Measurements from ENCODE around the gene RAB6B. TPM values are rescaled to one million over a fixed set of nuclear protein-coding genes. Genes with fewer than 3 reads are reported as not detected.

The RAB6B gene
- total RNA-seq, 1 donor from 2014 or later: 11.3 TPM

DNA sequence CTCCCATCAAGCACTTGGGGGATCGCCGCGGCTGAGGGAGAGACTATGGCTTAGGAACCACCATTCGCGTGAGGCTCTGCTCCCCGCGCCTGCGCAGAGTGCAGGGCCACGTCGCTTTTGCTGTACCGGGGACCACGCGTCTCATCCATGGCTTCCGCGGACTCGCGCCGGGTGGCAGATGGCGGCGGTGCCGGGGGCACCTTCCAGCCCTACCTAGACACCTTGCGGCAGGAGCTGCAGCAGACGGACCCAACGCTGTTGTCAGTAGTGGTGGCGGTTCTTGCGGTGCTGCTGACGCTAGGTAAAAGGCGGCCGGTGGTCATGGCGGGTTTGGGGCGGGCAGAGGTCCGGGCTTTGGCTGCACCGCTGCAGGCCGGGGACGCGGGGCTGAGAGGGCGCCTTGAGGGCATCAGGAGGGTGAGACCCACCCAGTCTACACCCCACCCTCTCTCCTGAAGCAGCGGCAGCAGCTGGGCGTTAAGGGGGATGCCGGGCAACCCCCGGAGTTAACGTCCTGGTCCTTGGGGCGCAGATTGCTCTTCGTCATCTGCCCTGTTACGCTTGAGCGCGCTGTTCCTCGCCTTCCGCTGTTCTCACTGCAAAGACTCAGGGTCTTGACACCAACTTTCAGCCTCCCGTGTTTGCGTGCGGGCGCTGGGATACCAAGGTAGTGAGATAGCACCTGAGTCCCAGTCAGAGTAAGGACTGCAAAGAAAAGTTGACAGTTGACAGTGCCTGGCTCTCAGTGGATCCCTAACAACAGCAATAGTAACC, 89.8 kb downstream of the RAB6B start, which contains the start of gene SRPRB:
Gene SRPRB, plus strand, starts transcription at position 114 of the 774 bp plus-strand sequence. Its CDS starts 34 bp downstream, at position 148.
- Mint-ChIP-seq H3K27ac (ENCODE audit: unreplicated experiment) (peak within 1 kb of the TSS; percentile 87), H3K9me3 (ENCODE audit: unreplicated experiment) (no peaks in the 10 kb centered on the region), H3K4me1 (ENCODE audit: unreplicated experiment) (peaks cover 23% of the 10 kb centered on the region), H3K27me3 (ENCODE audit: unreplicated experiment) (peaks cover 20% of the 10 kb centered on the region), H3K36me3 (ENCODE audit: unreplicated experiment) (peaks cover 15% of the 10 kb centered on the region), H3K4me3 (ENCODE audit: unreplicated experiment) (peak within 1 kb of the TSS; percentile 94)
- TF ChIP-seq, protein P1, sequence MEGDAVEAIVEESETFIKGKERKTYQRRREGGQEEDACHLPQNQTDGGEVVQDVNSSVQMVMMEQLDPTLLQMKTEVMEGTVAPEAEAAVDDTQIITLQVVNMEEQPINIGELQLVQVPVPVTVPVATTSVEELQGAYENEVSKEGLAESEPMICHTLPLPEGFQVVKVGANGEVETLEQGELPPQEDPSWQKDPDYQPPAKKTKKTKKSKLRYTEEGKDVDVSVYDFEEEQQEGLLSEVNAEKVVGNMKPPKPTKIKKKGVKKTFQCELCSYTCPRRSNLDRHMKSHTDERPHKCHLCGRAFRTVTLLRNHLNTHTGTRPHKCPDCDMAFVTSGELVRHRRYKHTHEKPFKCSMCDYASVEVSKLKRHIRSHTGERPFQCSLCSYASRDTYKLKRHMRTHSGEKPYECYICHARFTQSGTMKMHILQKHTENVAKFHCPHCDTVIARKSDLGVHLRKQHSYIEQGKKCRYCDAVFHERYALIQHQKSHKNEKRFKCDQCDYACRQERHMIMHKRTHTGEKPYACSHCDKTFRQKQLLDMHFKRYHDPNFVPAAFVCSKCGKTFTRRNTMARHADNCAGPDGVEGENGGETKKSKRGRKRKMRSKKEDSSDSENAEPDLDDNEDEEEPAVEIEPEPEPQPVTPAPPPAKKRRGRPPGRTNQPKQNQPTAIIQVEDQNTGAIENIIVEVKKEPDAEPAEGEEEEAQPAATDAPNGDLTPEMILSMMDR (IDR thresholded peaks at IDR 0.05): no peak
- DNase-seq (ENCODE audit: extremely low spot score, unreplicated experiment): peak; percentile 97

DNA sequence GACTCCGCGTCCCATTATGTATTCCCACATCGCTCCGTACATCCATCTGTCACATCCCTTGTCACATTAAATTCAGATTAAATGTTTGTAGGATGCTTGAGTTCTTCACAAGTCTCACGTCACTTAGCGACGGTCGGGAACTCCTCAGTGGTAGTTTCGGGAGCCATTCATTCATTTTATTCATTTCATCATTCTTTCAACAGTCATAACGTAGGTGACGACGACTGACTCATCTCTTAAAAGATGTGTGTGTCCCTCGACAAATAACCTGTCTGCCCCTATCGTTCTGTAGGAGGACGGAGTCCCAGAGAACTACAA, 90.3 kb downstream of the RAB6B start:
- DNase-seq (ENCODE audit: extremely low spot score, unreplicated experiment): no peak
- peaks cover 26% of the 10 kb centered on the region for H3K27me3 Mint-ChIP-seq (ENCODE audit: unreplicated experiment)
- H3K4me3 Mint-ChIP-seq (ENCODE audit: unreplicated experiment): peak overlapping the region; percentile 94
- peak overlapping the region; percentile 87 for H3K27ac Mint-ChIP-seq (ENCODE audit: unreplicated experiment)
- TF ChIP-seq, protein P1 (IDR thresholded peaks at IDR 0.05): no peak
- H3K36me3 Mint-ChIP-seq (ENCODE audit: unreplicated experiment): peaks cover 12% of the 10 kb centered on the region
- H3K4me1 Mint-ChIP-seq (ENCODE audit: unreplicated experiment): peaks cover 23% of the 10 kb centered on the region
- H3K9me3 Mint-ChIP-seq (ENCODE audit: unreplicated experiment): no peaks in the 10 kb centered on the region

- DNase-seq (ENCODE audit: extremely low spot score, unreplicated experiment): no peak
- TF ChIP-seq, protein P1 (IDR thresholded peaks at IDR 0.05): no peak
- Mint-ChIP-seq H3K27me3 (ENCODE audit: unreplicated experiment) (peaks cover 30% of the 10 kb centered on the region), H3K4me3 (ENCODE audit: unreplicated experiment) (peak overlapping the region; percentile 94), H3K27ac (ENCODE audit: unreplicated experiment) (no peak overlapping the region), H3K9me3 (ENCODE audit: unreplicated experiment) (no peaks in the 10 kb centered on the region), H3K4me1 (ENCODE audit: unreplicated experiment) (peaks cover 23% of the 10 kb centered on the region), H3K36me3 (ENCODE audit: unreplicated experiment) (peaks cover 11% of the 10 kb centered on the region)
Measured at GRCh38 chr3:133804896-133805295, 90.8 kb downstream of the RAB6B start.

DNA sequence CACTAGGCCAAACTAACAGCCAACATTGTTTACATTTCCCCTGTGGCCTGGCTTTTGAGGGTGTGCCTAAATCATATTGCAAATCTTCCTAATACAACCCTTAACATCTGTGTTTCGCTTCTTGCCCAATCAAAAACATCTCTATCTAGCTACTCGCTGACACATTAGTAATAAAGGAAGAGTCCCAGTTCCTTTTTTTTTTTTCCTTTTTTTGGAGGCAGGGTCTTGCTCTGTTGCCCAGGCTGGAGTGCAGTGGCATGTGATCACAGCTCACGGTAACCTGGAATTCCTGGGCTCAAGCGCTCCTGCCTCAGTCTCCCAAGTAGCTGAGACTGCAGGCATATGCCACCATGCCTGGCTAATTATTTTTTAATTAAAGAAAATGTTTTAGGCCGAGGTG, 92.2 kb downstream of the RAB6B start:
- TF ChIP-seq, protein P1 (IDR thresholded peaks at IDR 0.05): no peak
- DNase-seq (ENCODE audit: extremely low spot score, unreplicated experiment): no peak
- H3K4me1 Mint-ChIP-seq (ENCODE audit: unreplicated experiment): peaks cover 23% of the 10 kb centered on the region
- H3K36me3 Mint-ChIP-seq (ENCODE audit: unreplicated experiment): peaks cover 7% of the 10 kb centered on the region
- no peak overlapping the region for H3K4me3 Mint-ChIP-seq (ENCODE audit: unreplicated experiment)
- H3K27ac Mint-ChIP-seq (ENCODE audit: unreplicated experiment): no peak overlapping the region
- peaks cover 42% of the 10 kb centered on the region for H3K27me3 Mint-ChIP-seq (ENCODE audit: unreplicated experiment)
- H3K9me3 Mint-ChIP-seq (ENCODE audit: unreplicated experiment): no peaks in the 10 kb centered on the region

DNA sequence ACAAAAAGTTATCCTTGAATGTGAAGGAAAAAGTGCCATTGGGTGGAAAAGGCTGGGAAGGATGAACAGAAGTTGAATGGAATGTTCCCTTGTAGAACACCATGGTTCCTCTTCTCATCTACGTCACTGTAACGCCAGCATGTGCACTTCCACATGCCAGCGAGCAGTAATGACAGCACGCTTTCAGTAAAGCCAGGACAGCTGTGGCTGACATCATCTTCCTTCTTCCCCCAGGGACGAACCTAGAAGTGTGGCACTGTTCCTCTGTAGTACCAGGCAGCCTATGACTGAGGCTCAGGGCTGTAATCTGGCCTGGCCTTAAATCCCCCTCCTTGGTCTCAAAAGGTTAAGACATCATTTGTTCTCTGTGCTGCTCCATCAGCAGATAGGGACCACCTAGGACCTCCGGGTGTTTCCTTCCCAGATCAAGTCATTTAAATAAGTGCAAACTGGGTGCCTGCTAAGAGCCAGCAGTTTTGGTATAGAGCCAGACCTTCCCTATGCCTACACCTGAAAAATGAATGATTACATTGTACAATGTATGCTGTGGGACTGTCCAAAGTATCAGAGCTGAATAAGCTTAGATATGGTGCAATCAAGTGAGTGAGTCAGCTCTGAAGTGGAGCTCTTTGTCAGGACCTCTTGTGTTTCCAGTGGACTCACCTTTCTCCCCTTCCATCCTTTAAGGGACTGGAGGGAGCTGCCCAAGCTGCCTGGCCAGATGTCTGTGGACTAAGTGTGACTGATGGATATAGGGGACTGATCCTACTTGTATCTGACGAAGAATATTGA, 95.7 kb downstream of the RAB6B start:
- H3K4me3 Mint-ChIP-seq (ENCODE audit: unreplicated experiment): no peak overlapping the region
- TF ChIP-seq, protein P1 (IDR thresholded peaks at IDR 0.05): no peak
- no peaks in the 10 kb centered on the region for H3K36me3 Mint-ChIP-seq (ENCODE audit: unreplicated experiment)
- H3K4me1 Mint-ChIP-seq (ENCODE audit: unreplicated experiment): no peaks in the 10 kb centered on the region
- peaks cover 58% of the 10 kb centered on the region for H3K27me3 Mint-ChIP-seq (ENCODE audit: unreplicated experiment)
- no peak for DNase-seq (ENCODE audit: extremely low spot score, unreplicated experiment)
- H3K9me3 Mint-ChIP-seq (ENCODE audit: unreplicated experiment): no peaks in the 10 kb centered on the region
- no peak overlapping the region for H3K27ac Mint-ChIP-seq (ENCODE audit: unreplicated experiment)

Data from osteocyte (in vitro differentiated cells).